Kidney epithelial cell (primary cell): ENCODE measurements around the gene WDR7. TPM values are rescaled to one million over a fixed set of nuclear protein-coding genes. Genes with fewer than 3 reads are reported as not detected.

Source experiments
- DNase-seq: peaks from one replicate; pipeline ENCODE4 v3.0.0-alpha.2; 2010; ENCODE audit warnings: low read depth
- H3K27me3 ChIP-seq: 2 replicates; pipeline ENCODE4 v1.6.0; 2011; ENCODE audit warnings: low read length; ENCODE audit not compliant: control insufficient read depth, insufficient read depth
- H3K36me3 ChIP-seq: 2 replicates; pipeline ENCODE4 v1.5.1; 2011; ENCODE audit warnings: low read length; ENCODE audit not compliant: control insufficient read depth, insufficient read depth
- H3K4me3 ChIP-seq: 2 replicates; pipeline ENCODE4 v1.5.1; 2011; ENCODE audit warnings: low read depth, mild to moderate bottlenecking, control low read depth, low read length
- total RNA-seq: library from RNA; depleted of rRNA; stranded (reverse); fragments of >200 nt; gene quantifications from 2 replicates; pipeline ENCODE4 v1.2.3, GENCODE V29; 2015
- TF ChIP-seq, protein P1 (sequence below): IDR thresholded peaks from 2 replicates; pipeline ENCODE4 v1.5.1; 2011; ENCODE audit warnings: mild to moderate bottlenecking, moderate library complexity, low read length, control low read depth, inconsistent platforms; ENCODE audit not compliant: insufficient read depth, poor library complexity, severe bottlenecking

The WDR7 gene
- total RNA-seq, 1 donor from 2014 or later = 8.7 TPM

- Histone ChIP-seq H3K27me3 (no peaks in the 10 kb centered on the region), H3K36me3 (no peaks in the 10 kb centered on the region), H3K4me3 (no peak overlapping the region)
- TF ChIP-seq, protein P1, sequence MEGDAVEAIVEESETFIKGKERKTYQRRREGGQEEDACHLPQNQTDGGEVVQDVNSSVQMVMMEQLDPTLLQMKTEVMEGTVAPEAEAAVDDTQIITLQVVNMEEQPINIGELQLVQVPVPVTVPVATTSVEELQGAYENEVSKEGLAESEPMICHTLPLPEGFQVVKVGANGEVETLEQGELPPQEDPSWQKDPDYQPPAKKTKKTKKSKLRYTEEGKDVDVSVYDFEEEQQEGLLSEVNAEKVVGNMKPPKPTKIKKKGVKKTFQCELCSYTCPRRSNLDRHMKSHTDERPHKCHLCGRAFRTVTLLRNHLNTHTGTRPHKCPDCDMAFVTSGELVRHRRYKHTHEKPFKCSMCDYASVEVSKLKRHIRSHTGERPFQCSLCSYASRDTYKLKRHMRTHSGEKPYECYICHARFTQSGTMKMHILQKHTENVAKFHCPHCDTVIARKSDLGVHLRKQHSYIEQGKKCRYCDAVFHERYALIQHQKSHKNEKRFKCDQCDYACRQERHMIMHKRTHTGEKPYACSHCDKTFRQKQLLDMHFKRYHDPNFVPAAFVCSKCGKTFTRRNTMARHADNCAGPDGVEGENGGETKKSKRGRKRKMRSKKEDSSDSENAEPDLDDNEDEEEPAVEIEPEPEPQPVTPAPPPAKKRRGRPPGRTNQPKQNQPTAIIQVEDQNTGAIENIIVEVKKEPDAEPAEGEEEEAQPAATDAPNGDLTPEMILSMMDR = no peak
- no peak for DNase-seq
Measured at GRCh38 chr18:57040175-57040574, 389.0 kb downstream of the WDR7 start.

DNA sequence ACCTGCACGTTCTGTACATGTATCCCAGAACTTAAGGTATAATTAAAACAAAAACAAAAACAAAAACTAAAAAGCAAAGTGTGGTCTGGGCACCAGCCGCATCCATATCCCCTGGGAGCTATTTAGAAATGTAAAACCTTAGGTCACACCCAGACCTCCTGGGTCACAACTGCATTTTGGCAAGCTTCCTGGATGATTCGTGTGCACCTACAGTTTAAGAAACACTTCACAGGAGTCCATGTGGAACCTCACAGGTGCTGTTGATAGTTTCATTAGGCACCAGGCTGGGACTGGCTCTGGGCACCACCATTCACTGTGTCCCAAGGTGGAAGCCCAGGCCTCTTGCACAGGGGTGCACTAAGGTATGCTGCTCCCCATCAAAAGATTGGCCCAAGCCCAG is 392.1 kb downstream of the WDR7 start:
- Histone ChIP-seq H3K27me3 (no peaks in the 10 kb centered on the region), H3K36me3 (no peaks in the 10 kb centered on the region), H3K4me3 (no peak overlapping the region)
- TF ChIP-seq, protein P1 = no peak
- no peak for DNase-seq

DNA sequence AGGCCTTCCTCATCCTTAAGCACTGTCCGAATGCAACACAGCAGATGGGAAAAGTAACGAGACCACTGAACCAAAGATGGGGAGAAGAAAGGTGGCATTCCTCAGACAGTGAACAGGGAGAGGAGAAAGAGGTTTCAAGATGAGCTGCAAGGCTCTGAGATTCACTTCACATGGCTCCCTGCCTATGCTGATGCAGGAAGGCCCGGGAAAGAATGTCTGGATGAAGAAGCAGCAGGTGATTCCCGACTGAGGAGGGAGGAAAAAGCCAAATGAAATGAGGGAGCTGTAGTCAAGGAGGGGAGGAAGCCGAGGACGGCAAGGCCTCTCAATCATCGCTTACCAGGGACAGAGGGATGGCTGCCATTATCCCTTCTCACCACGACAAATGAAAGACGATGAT is 397.2 kb downstream of the WDR7 start:
- H3K4me3 ChIP-seq = no peak overlapping the region
- TF ChIP-seq, protein P1 = no peak
- DNase-seq = no peak
- no peaks in the 10 kb centered on the region for H3K27me3 ChIP-seq
- H3K36me3 ChIP-seq = no peaks in the 10 kb centered on the region

DNA sequence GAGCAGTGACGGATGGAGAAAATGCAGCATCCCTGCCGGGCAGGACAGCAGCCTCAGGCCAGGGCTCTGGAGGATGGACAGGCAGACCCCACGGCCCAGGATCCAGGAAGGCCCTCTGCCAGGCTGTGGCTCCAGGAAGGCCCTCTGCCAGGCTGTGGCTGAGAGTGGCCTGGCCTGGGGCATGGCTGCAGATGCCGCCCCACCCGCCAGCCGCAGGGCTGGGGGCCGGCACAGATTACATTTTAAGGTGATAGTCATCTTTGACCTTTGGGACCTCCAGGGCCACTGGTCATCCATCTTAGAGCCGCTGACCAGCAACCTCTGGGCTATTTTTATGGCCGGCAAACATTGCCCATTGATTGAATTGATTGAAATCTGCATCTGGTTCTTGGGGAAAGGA is 397.7 kb downstream of the WDR7 start:
- Histone ChIP-seq H3K4me3 (no peak overlapping the region), H3K36me3 (no peaks in the 10 kb centered on the region), H3K27me3 (no peaks in the 10 kb centered on the region)
- DNase-seq = no peak
- TF ChIP-seq, protein P1 = no peak

GRCh38 chr18:57050310-57050949 is 399.3 kb downstream of the WDR7 start:
- DNase-seq = no peak
- TF ChIP-seq, protein P1 = no peak

DNA sequence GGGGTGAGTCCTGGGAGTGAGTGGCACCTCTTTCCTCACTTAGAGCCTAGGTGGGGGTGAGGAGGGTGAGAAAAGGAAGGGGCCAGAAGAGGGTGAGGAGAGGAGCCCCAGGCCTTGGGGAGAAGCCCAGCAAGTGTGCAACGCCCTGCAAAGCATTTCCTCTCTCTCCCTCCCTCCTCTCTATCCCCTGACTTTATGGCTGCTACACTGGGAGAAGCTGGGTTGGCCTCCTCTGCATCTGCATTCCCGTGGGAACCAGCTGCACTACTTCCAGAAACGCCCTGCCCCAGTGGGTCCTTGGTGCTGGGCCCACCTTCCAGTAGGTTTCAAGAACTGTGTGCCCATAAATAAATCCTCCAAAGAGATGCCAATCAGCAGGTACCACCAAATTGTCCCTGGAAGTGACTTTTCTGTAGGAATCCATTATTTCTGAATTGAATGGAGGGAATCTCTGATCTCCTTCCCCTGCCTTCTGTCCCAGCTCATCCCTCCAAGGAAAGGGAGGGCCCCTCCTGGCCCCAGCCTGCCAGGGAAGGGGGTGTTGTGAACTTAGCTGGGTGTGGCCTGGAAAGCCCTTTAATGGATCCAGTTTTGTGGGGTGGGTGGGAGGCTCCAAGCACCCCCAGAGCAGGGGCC is 400.0 kb downstream of the WDR7 start:
- Histone ChIP-seq H3K4me3 (no peak overlapping the region), H3K36me3 (no peaks in the 10 kb centered on the region), H3K27me3 (no peaks in the 10 kb centered on the region)
- TF ChIP-seq, protein P1 = no peak
- DNase-seq = no peak

More at GRCh38 chr18:57050310-57050949, 399.3 kb downstream of the WDR7 start:
- no peak overlapping the region for H3K4me3 ChIP-seq
- H3K36me3 ChIP-seq = no peaks in the 10 kb centered on the region
- H3K27me3 ChIP-seq = no peaks in the 10 kb centered on the region
